T-helper 22 cell (primary cell): Measurements from ENCODE around the gene DAB2IP.

Source experiments
- DNase-seq: peaks from one replicate; pipeline ENCODE4 v3.0.0-alpha.2; 2020; ENCODE audit warnings: low read depth

The DAB2IP gene

DNA sequence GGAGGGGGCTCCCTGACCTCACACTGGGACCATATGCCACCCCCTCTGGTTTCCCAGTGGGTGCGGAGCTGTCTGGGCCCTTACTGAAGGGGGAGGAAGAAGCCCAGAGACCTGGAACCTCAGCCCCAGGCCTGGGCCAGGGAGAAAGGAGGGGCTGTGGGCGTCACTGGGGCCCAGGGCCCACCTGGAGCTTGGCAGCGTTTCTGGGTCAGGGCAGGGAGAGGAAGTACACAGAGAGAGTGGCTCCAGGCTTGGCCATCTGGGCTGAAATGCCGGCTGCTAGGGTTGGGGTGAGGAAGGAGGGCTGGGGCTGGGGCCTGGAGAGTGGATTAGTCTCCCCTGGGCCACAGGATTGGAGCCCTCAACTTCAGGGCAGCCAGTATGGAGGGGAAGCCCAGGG is 6.4 kb upstream of the DAB2IP start:
- DNase-seq: no peak

DNA sequence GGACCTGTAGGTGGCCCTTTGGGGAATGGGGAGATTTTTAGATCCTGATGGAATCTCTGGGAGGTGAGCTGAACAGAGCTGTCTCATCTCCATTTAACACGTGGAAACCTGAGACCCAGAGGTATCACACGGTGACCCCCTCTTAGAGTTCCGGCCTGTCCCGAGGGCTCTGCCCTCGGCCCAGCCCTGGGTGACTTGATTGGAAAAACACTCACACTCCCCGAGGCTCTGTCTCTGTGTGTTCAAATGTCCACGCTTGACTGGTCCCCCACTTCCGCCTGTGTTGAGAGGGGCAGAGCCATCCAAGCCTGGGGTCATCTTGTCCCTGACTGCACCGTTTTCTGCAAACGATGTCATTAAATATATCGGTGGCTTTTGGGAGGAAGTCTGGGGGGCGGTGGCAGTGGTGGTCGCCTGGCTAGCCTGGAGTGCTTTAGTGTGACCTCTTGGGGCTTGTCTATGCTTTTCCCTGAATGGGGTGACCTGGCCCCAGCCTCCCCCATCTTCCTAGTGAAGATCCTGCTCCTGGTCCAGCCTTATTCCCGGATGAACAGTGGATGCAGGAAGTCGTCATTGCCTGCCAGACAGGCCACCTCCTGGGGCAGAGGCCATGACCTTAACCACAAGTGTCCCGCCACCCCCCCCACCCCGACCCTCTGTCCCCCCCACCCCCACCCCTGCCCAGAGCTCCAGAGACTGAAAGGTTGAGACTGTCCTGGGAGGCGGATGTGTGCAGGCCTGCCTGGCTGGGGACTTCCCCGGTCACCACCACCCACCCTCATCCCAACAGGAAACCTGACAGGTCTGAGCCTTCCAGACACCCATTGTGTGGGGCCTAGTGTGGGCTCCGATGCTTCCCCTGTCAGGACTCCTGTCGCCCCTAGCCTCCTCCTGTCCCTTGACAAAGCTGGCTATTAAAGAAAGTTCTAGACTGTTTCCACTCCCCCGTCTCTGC is 5.3 kb upstream of the DAB2IP start:
- DNase-seq: no peak

- DNase-seq: no peak
Observed at GRCh38 chr9:121646992-121647391, 4.4 kb upstream of the DAB2IP start.

DNA sequence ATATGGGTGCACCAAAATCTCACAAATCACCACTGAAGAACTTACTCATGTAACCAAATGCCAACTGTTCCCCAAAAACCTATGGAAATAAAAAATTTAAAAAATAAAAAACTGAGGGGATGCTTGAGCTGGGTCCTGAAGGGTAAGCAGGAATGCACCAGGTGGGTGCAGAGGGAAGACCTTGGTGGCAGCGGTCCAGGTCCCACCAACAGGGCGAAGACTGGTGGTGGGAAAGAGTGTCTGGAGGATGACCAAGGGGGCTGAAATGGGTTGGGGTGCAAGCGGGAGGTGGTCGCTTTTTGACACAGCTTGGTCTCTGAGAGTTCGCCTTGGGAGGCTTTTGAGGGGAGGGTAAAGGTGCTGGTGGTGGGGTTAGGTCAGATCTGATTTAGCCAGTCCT is 3.3 kb upstream of the DAB2IP start:
- DNase-seq: no peak

DNA sequence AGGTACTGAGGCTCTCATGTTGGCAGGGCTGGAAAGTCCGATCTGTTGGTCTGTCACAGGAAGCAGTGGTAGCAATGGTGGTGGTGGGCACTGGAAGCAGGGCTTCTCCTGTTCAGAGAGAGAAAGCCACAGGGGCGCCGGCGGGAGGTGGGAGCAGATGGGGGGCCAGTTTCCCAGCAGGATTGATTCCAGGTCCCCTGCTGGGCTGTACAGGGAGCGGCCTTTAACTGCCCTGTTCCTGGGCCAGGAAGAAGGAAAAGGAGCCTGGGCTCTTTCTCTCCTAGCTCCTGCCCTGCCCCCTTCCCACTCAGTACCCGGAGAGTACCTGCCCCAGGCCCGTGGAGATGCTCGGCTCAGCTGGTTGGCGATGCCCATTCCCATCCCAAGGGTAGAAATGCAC is 2.6 kb upstream of the DAB2IP start:
- no peak for DNase-seq

GRCh38 chr9:121649476-121650216 is 1.8 kb upstream of the DAB2IP start:
- no peak for DNase-seq

- DNase-seq: no peak
Observed at GRCh38 chr9:121650217-121651007, 1.0 kb upstream of the DAB2IP start.

GRCh38 chr9:121651008-121651294 is 483 bp upstream of the DAB2IP start:
- no peak for DNase-seq

DNA sequence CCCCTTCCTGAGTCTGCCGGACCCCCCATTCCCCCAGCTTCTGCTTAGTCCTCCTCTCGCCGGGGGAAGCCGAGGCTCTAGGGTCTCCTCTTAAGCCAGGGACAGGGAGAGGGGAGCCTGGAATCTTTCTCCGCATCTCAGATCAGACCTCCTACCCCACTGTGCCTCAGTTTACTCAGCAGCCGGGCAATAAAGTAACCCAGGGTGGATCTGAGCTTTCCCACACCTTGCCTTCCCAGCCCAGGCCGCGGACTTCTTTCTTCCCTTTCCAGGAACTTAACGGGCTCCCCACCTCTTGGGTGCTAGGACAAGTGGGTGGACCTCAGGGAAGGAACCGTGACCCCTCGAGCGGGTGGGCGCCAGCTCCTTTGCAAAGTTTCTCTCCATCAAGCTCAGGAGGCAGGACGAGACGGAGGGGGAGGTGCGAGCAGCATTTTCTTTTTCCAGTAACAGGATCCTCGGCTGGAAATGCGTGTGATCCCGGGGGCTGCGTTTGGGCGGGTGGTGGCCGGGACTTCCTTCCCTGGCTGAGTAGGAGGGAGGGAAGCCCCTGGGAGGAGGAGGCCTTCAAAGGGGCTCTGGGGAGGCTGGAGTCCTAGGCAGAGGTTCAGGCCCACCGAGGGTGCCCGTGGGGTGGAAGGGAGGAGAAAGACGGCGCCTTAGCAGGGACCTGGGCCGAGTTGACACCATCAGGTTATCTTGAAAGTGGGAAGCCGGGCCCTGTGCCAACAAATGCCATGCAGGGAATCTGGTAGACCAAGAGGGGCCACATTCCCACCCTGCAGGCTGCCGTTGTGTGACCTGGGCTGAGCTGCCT is 795 bp downstream of the DAB2IP start:
- DNase-seq: no peak

DNA sequence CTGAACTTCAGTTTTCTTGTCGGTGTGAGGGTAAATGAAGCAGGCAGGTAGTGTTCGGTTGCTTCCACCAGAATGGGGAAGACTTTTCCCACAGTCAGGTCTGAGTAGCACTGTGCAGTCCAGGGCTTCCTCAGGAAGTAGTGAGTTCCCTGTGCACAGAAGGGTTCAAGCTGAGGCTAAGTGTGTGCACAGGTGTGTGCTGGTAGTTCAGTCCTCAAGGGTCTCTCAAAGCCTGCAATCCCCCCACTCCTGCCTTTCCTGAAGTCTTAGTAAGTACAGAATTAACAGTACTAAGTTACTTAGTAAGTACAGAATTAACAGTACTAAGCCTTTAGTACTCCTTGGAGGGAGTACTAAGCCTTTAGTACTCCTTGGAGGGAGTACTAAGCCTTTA is 1.4 kb downstream of the DAB2IP start:
- no peak for DNase-seq

DNA sequence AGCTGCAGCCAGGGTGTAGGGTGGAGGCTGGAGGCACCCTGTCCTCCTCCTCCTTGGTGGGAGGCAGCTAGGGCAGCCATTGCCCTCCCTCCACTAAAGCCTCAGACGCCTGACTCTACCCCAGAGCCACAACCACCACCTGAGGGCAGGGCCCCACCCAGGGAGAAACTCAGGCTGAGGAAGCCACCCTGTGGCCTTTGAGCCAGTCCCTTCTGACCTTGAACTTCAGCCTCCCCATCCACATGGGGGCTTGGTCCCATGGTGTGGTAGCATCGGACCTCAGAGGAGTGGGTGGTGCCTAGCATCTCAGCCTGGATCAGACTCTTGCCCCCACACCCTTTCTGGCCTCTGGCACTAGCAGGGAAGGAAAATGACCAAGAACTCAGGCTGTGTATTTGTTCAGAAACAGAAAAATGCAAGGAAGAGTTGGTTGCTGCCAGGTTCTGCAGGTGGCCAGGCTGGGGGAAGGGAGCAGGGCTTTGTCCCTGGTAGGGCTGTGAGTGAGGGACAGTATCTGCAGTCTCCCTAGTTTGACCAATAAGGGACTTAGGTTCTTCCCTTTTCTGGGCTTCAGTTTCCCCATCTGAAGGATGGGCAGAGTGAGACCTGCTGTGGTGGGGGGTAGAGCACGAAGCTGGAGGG is 3.2 kb downstream of the DAB2IP start:
- DNase-seq: no peak

DNA sequence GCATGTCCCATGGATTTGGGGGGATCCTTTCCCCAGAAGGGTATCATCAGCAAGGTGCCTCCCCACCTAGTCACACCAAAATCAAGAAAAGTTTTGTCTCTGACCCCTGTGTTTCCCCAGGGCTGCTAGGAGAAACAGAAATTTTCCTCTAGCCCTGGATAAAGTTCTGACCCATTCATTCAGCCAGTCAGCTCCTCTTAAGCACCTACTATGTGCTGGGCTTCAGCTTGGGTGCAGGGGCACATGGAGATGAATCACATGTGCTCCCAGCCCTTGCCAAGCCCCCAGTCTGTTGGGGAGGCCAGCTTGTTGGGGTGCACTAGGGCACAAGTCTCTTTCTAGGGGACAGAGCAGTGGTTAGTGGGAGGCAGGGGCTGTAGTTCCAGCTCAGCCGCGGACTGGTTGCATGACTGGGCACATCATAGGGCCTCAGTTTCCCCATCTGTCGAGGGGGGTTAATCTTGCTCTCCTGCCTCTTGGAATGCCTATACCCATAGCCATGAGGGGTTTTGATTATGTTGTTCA is 3.9 kb downstream of the DAB2IP start:
- DNase-seq: no peak

DNA sequence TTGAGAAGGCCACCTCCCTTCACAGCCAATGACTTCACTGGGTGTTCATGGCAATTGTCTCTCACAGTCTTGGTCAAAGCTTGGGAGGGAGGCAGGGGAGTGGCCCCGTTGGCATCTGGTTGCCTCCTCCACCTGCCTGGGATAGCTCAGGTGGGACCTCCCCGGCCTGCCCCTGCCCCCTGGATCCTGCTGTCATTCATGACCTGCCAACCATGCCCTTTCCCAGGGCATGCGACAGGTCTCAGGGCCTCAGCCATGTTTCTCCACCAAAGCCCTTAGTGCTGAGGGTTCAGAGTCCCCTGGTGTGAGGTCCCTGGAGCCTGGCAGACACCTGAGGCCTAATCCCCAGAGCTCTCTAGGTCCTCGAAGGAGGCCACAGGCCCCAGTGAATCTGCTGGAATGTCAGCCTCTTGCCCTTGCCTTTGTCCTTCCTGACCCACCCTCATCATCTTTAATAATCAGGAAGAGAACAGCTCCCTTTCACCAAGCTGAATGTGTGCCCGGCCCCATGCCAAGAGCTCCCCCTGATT is 5.6 kb downstream of the DAB2IP start:
- DNase-seq: no peak

- DNase-seq: no peak
Observed at GRCh38 chr9:121658166-121658565, 6.7 kb downstream of the DAB2IP start.

DNA sequence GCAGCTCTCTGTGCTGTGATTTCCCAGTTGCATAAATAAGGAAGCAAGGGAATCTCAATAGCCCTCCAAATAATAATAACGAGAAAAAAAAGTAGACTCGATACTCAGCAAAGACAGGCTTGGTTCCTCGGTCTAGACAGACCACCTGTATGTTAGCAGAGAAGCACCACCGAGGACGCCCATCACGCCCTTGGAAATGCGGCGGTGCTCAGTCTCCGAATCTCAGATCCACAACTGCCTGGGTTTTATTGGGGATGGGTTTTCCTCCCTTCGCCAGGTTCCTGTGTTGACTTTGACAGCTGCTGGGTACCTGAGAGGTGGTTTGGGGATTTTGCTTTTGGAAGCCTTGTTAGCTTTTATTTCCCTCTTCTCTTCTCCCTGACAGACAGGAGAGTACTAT is 7.2 kb downstream of the DAB2IP start:
- DNase-seq: no peak

DNA sequence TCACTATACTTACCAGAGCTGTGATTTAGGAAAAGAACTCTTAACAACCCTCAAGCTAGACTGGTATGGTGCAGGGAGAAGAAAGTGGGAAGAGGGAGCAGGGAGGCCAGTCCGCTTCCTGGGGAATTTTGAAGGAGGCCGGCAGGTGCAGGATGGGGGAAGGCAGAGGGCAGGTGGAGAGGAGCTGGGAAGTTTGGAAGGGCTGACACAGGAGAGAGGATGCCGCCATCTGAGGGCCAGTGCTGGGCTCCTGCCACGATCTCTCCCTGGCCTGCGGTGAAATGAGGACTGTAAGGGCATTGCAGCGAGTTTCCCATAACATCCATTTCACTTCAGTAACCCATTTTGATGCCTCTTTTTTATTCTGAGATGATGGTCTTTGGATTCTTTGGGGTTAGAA is 8.9 kb downstream of the DAB2IP start:
- DNase-seq: no peak

DNA sequence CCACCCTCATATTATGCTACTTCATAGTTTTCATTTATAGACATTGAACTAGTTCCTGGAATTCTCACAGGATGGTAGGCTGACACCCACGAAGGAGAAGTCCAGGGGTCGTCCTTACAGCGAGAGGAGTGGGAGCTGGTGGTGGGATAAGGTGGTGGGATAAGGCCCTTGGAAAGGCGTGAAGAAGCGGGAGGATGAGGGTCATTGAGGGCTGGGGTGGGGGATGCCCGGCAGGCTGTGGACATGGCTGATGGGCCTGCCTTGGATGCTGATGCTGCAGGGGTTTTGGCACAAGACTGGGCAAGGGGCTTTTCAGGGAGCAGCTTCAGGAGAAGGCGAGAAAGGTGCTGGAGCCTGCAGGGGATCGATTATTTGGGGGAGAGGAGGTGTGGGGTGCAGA is 9.4 kb downstream of the DAB2IP start:
- no peak for DNase-seq

- no peak for DNase-seq
Observed at GRCh38 chr9:121661328-121661727, 9.9 kb downstream of the DAB2IP start.

GRCh38 chr9:121662359-121662758 is 10.9 kb downstream of the DAB2IP start:
- no peak for DNase-seq

DNA sequence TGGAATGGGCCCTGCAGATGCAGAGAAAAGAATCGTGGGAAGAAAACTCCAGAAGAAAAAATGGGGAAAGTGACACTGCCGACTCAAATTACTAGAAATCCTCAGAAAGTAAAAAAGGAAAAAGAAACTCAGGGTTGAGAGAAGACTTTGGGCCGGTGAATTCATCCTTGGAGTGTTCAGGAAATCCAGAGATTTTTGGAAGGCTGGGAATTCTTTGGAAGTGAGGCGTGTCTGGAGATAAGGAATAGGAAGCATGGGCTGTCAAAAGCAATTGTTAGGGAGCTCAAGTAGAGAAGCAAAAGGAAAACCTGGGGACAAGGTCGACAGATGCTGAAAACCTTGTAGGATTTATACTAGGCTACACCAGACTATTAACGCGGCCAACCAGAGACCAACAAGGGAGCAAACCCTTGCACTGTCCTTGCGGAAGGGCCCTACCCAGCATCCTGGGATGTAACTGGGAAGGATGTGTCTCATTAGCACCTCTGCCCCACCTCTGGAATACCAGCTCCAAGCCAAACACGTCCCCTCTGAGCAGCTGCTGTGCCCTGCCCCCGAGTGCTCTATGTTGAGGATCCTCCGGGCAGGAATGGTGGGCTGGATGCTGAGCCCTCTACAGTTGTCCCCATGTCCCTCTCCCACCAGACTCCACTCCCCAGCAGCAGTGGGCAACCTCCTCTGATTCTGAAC is 11.6 kb downstream of the DAB2IP start:
- DNase-seq: no peak
